ENCODE measurements around the gene ATOH7. TPM values are rescaled to one million over a fixed set of nuclear protein-coding genes. Genes with fewer than 3 reads are reported as not detected.
A peak's percentile ranks its signal among the peaks of the same experiment; 100 is the strongest.
"Not testable (repeated sequence)": the region's sequence is repeated elsewhere in the genome, so short reads cannot be mapped to it uniquely, and the experiment has no call there.

Gene ATOH7
- total RNA-seq, 1 donor from 2014 or later: not detected

GRCh38 chr10:68221196-68221595, 10.7 kb downstream of the ATOH7 start:
- Histone ChIP-seq H3K9ac (ENCODE audit: low read depth in 1 of 3, low read length in 3 of 3) (no peak overlapping the region), H3K27me3 (ENCODE audit: control insufficient read depth in 3 of 3, insufficient read depth in 3 of 3, low read length in 3 of 3) (no peaks in the 10 kb centered on the region), H3K36me3 (ENCODE audit: control insufficient read depth in 3 of 3, insufficient read depth in 3 of 3, low read length in 3 of 3) (peaks cover under 1 to 26% (median 8%) of the 10 kb centered on the region in 3 donors), H3K27ac (ENCODE audit: low read depth, low read length) (no peak overlapping the region), H3K9me3 (ENCODE audit: control insufficient read depth in 3 of 3, low read length in 3 of 3) (no peaks in the 10 kb centered on the region), H3K4me3 (ENCODE audit: low read length in 3 of 3) (no peak overlapping the region), H3K4me1 (ENCODE audit: control insufficient read depth in 3 of 3, insufficient read depth in 3 of 3, low read length in 3 of 3) (no peaks in the 10 kb centered on the region)

GRCh38 chr10:68218786-68219185, 13.1 kb downstream of the ATOH7 start:
- Histone ChIP-seq H3K36me3 (ENCODE audit: control insufficient read depth in 3 of 3, insufficient read depth in 3 of 3, low read length in 3 of 3) (peaks cover 8 to 50% (median 26%) of the 10 kb centered on the region in 3 donors), H3K9me3 (ENCODE audit: control insufficient read depth in 3 of 3, low read length in 3 of 3) (no peaks in the 10 kb centered on the region)

GRCh38 chr10:68212721-68213352, 19.1 kb downstream of the ATOH7 start:
- Histone ChIP-seq H3K4me3 (ENCODE audit: low read length in 3 of 3) (no peak overlapping the region), H3K36me3 (ENCODE audit: control insufficient read depth in 3 of 3, insufficient read depth in 3 of 3, low read length in 3 of 3) (peaks cover 46 to 79% (median 47%) of the 10 kb centered on the region in 3 donors), H3K27ac (ENCODE audit: low read depth, low read length) (no peak overlapping the region), H3K4me1 (ENCODE audit: control insufficient read depth in 3 of 3, insufficient read depth in 3 of 3, low read length in 3 of 3) (peaks cover 0 to 7% (median 4%) of the 10 kb centered on the region in 3 donors), H3K9me3 (ENCODE audit: control insufficient read depth in 3 of 3, low read length in 3 of 3) (no peaks in the 10 kb centered on the region), H3K9ac (ENCODE audit: low read depth in 1 of 3, low read length in 3 of 3) (no peak overlapping the region), H3K27me3 (ENCODE audit: control insufficient read depth in 3 of 3, insufficient read depth in 3 of 3, low read length in 3 of 3) (no peaks in the 10 kb centered on the region)

More at GRCh38 chr10:68218786-68219185, 13.1 kb downstream of the ATOH7 start:
- Histone ChIP-seq H3K4me3 (ENCODE audit: low read length in 3 of 3) (no peak overlapping the region), H3K4me1 (ENCODE audit: control insufficient read depth in 3 of 3, insufficient read depth in 3 of 3, low read length in 3 of 3) (no peaks in the 10 kb centered on the region), H3K27ac (ENCODE audit: low read depth, low read length) (no peak overlapping the region), H3K27me3 (ENCODE audit: control insufficient read depth in 3 of 3, insufficient read depth in 3 of 3, low read length in 3 of 3) (no peaks in the 10 kb centered on the region), H3K9ac (ENCODE audit: low read depth in 1 of 3, low read length in 3 of 3) (no peak overlapping the region)

- Histone ChIP-seq H3K9me3 (ENCODE audit: control insufficient read depth in 3 of 3, low read length in 3 of 3) (no peaks in the 10 kb centered on the region), H3K4me1 (ENCODE audit: control insufficient read depth in 3 of 3, insufficient read depth in 3 of 3, low read length in 3 of 3) (peaks cover 0 to 7% (median 4%) of the 10 kb centered on the region in 3 donors), H3K4me3 (ENCODE audit: low read length in 3 of 3) (no peak overlapping the region), H3K36me3 (ENCODE audit: control insufficient read depth in 3 of 3, insufficient read depth in 3 of 3, low read length in 3 of 3) (peaks cover 48 to 76% (median 55%) of the 10 kb centered on the region in 3 donors), H3K27me3 (ENCODE audit: control insufficient read depth in 3 of 3, insufficient read depth in 3 of 3, low read length in 3 of 3) (no peaks in the 10 kb centered on the region), H3K27ac (ENCODE audit: low read depth, low read length) (no peak overlapping the region), H3K9ac (ENCODE audit: low read depth in 1 of 3, low read length in 3 of 3) (no peak overlapping the region)
These were observed 20.2 kb downstream of the ATOH7 start for GRCh38 chr10:68211669-68212068.

- H3K4me1 ChIP-seq (ENCODE audit: control insufficient read depth in 3 of 3, insufficient read depth in 3 of 3, low read length in 3 of 3): peaks cover 0 to 7% (median 4%) of the 10 kb centered on the region in 3 donors
- no peak overlapping the region for H3K27ac ChIP-seq (ENCODE audit: low read depth, low read length)
- no peaks in the 10 kb centered on the region for H3K27me3 ChIP-seq (ENCODE audit: control insufficient read depth in 3 of 3, insufficient read depth in 3 of 3, low read length in 3 of 3)
- H3K9ac ChIP-seq (ENCODE audit: low read depth in 1 of 3, low read length in 3 of 3): peak overlapping the region in 1 of 3 donors; percentile 28
- peaks cover 47 to 74% (median 52%) of the 10 kb centered on the region in 3 donors for H3K36me3 ChIP-seq (ENCODE audit: control insufficient read depth in 3 of 3, insufficient read depth in 3 of 3, low read length in 3 of 3)
- H3K9me3 ChIP-seq (ENCODE audit: control insufficient read depth in 3 of 3, low read length in 3 of 3): no peaks in the 10 kb centered on the region
- no peak overlapping the region for H3K4me3 ChIP-seq (ENCODE audit: low read length in 3 of 3)
These were observed 23.4 kb downstream of the ATOH7 start for GRCh38 chr10:68208424-68209042.

GRCh38 chr10:68202960-68203353, 29.0 kb downstream of the ATOH7 start:
- Histone ChIP-seq H3K27me3 (ENCODE audit: control insufficient read depth in 3 of 3, insufficient read depth in 3 of 3, low read length in 3 of 3) (no peaks in the 10 kb centered on the region), H3K9me3 (ENCODE audit: control insufficient read depth in 3 of 3, low read length in 3 of 3) (no peaks in the 10 kb centered on the region), H3K4me3 (ENCODE audit: low read length in 3 of 3) (no peak overlapping the region), H3K9ac (ENCODE audit: low read depth in 1 of 3, low read length in 3 of 3) (no peak overlapping the region), H3K4me1 (ENCODE audit: control insufficient read depth in 3 of 3, insufficient read depth in 3 of 3, low read length in 3 of 3) (no peaks in the 10 kb centered on the region), H3K27ac (ENCODE audit: low read depth, low read length) (no peak overlapping the region), H3K36me3 (ENCODE audit: control insufficient read depth in 3 of 3, insufficient read depth in 3 of 3, low read length in 3 of 3) (peaks cover 50 to 76% (median 52%) of the 10 kb centered on the region in 3 donors)

GRCh38 chr10:68196701-68197100, 35.2 kb downstream of the ATOH7 start:
- peaks cover 44 to 63% (median 45%) of the 10 kb centered on the region in 3 donors for H3K36me3 ChIP-seq (ENCODE audit: control insufficient read depth in 3 of 3, insufficient read depth in 3 of 3, low read length in 3 of 3)

GRCh38 chr10:68195776-68196175, 36.1 kb downstream of the ATOH7 start:
- H3K9ac ChIP-seq (ENCODE audit: low read depth in 1 of 3, low read length in 3 of 3); H3K4me1 ChIP-seq (ENCODE audit: control insufficient read depth in 3 of 3, insufficient read depth in 3 of 3, low read length in 3 of 3); H3K9me3 ChIP-seq (ENCODE audit: control insufficient read depth in 3 of 3, low read length in 3 of 3); H3K27ac ChIP-seq (ENCODE audit: low read depth, low read length); H3K4me3 ChIP-seq (ENCODE audit: low read length in 3 of 3); H3K27me3 ChIP-seq (ENCODE audit: control insufficient read depth in 3 of 3, insufficient read depth in 3 of 3, low read length in 3 of 3): not testable (repeated sequence)
- H3K36me3 ChIP-seq (ENCODE audit: control insufficient read depth in 3 of 3, insufficient read depth in 3 of 3, low read length in 3 of 3): peaks cover 37 to 56% (median 39%) of the 10 kb centered on the region in 3 donors

More at GRCh38 chr10:68196701-68197100, 35.2 kb downstream of the ATOH7 start:
- Histone ChIP-seq H3K9ac (ENCODE audit: low read depth in 1 of 3, low read length in 3 of 3) (no peak overlapping the region), H3K4me3 (ENCODE audit: low read length in 3 of 3) (no peak overlapping the region), H3K4me1 (ENCODE audit: control insufficient read depth in 3 of 3, insufficient read depth in 3 of 3, low read length in 3 of 3) (peaks cover 2 to 9% (median 5%) of the 10 kb centered on the region in 3 donors), H3K27me3 (ENCODE audit: control insufficient read depth in 3 of 3, insufficient read depth in 3 of 3, low read length in 3 of 3) (no peaks in the 10 kb centered on the region), H3K27ac (ENCODE audit: low read depth, low read length) (no peak overlapping the region), H3K9me3 (ENCODE audit: control insufficient read depth in 3 of 3, low read length in 3 of 3) (peaks cover 0 to 2% (median 0%) of the 10 kb centered on the region in 3 donors)

GRCh38 chr10:68194290-68194689, 37.6 kb downstream of the ATOH7 start:
- Histone ChIP-seq H3K27ac (ENCODE audit: low read depth, low read length) (no peak overlapping the region), H3K9me3 (ENCODE audit: control insufficient read depth in 3 of 3, low read length in 3 of 3) (peaks cover 0 to 2% (median 0%) of the 10 kb centered on the region in 3 donors), H3K4me1 (ENCODE audit: control insufficient read depth in 3 of 3, insufficient read depth in 3 of 3, low read length in 3 of 3) (peaks cover 2 to 9% (median 5%) of the 10 kb centered on the region in 3 donors), H3K27me3 (ENCODE audit: control insufficient read depth in 3 of 3, insufficient read depth in 3 of 3, low read length in 3 of 3) (no peaks in the 10 kb centered on the region), H3K9ac (ENCODE audit: low read depth in 1 of 3, low read length in 3 of 3) (no peak overlapping the region), H3K4me3 (ENCODE audit: low read length in 3 of 3) (no peak overlapping the region), H3K36me3 (ENCODE audit: control insufficient read depth in 3 of 3, insufficient read depth in 3 of 3, low read length in 3 of 3) (peaks cover 32 to 47% (median 33%) of the 10 kb centered on the region in 3 donors)

GRCh38 chr10:68192113-68192512, 39.8 kb downstream of the ATOH7 start:
- H3K36me3 ChIP-seq (ENCODE audit: control insufficient read depth in 3 of 3, insufficient read depth in 3 of 3, low read length in 3 of 3): peaks cover 20 to 34% (median 21%) of the 10 kb centered on the region in 3 donors
- H3K4me3 ChIP-seq (ENCODE audit: low read length in 3 of 3): no peak overlapping the region
- no peaks in the 10 kb centered on the region for H3K27me3 ChIP-seq (ENCODE audit: control insufficient read depth in 3 of 3, insufficient read depth in 3 of 3, low read length in 3 of 3)
- H3K9me3 ChIP-seq (ENCODE audit: control insufficient read depth in 3 of 3, low read length in 3 of 3): peaks cover 0 to 2% (median 0%) of the 10 kb centered on the region in 3 donors
- H3K4me1 ChIP-seq (ENCODE audit: control insufficient read depth in 3 of 3, insufficient read depth in 3 of 3, low read length in 3 of 3): peaks cover 2 to 9% (median 5%) of the 10 kb centered on the region in 3 donors
- no peak overlapping the region for H3K9ac ChIP-seq (ENCODE audit: low read depth in 1 of 3, low read length in 3 of 3)
- peak overlapping the region; percentile 36 for H3K27ac ChIP-seq (ENCODE audit: low read depth, low read length)

Data from skeletal muscle tissue (tissue), 4 donors.